H7 (cell line): ENCODE data around the gene SULT1E1. TPM values are rescaled to one million over a fixed set of nuclear protein-coding genes. Genes with fewer than 3 reads are reported as not detected.

ENCODE experiments used
- DNase-seq: peaks from one replicate; pipeline ENCODE4 v3.0.0; 2012
- H3K27me3 ChIP-seq: 2 replicates; pipeline ENCODE4 v1.6.0; 2011; ENCODE audit warnings: mild to moderate bottlenecking, low read length; ENCODE audit not compliant: control insufficient read depth, insufficient read depth
- H3K36me3 ChIP-seq: replicated peaks from 2 replicates; pipeline ENCODE4 v1.5.1; 2011; ENCODE audit warnings: low read length; ENCODE audit not compliant: control insufficient read depth, insufficient read depth
- H3K4me3 ChIP-seq: 2 replicates; pipeline ENCODE4 v1.5.1; 2011; ENCODE audit warnings: low read depth, mild to moderate bottlenecking, control low read depth, low read length, moderate library complexity; ENCODE audit not compliant: insufficient read depth
- total RNA-seq: library from RNA; depleted of rRNA; stranded (reverse); fragments of >200 nt; shearing (Covaris generic); gene quantifications from 2 replicates; pipeline ENCODE4 v1.2.3, GENCODE V29; 2014; rRNA removed

The SULT1E1 gene
- total RNA-seq, 1 experiment from 2014 or later = not detected

GRCh38 chr4:69799337-69799736 lies 60.6 kb downstream of the SULT1E1 start:
- H3K36me3 ChIP-seq = no peaks in the 10 kb centered on the region
- DNase-seq = no peak
- H3K27me3 ChIP-seq = no peaks in the 10 kb centered on the region
- H3K4me3 ChIP-seq = no peak overlapping the region

- H3K27me3 ChIP-seq = no peaks in the 10 kb centered on the region
- no peaks in the 10 kb centered on the region for H3K36me3 ChIP-seq
- H3K4me3 ChIP-seq = no peak overlapping the region
- no peak for DNase-seq
Observed at GRCh38 chr4:69793732-69794131, 66.2 kb downstream of the SULT1E1 start.

Other genes with a start within 250 kb of the SULT1E1 start
- 0.11 and 0.45 TPM in 2 replicates for gene UGT2A2, start 220.5 kb downstream of the SULT1E1 start, total RNA-seq
- gene UGT2A1, start 206.9 kb downstream of the SULT1E1 start, total RNA-seq = 0.42 and 0.81 TPM in 2 replicates
- not detected in 2 replicates for gene SULT1B1, start 99.5 kb downstream of the SULT1E1 start, total RNA-seq
- gene CSN1S1, start 70.9 kb upstream of the SULT1E1 start, total RNA-seq = not detected in 2 replicates
- not detected in 2 replicates for gene CSN2, start 105.6 kb upstream of the SULT1E1 start, total RNA-seq
- gene STATH, start 135.8 kb upstream of the SULT1E1 start, total RNA-seq = not detected in 2 replicates
- gene HTN3, start 168.3 kb upstream of the SULT1E1 start, total RNA-seq = not detected in 2 replicates
- not detected in 2 replicates for gene HTN1, start 190.3 kb upstream of the SULT1E1 start, total RNA-seq